HepG2 (cell line): ENCODE results near the gene NAA38. TPM values are rescaled to one million over a fixed set of nuclear protein-coding genes. Genes with fewer than 3 reads are reported as not detected.

Experiments
- AGO2 ChIP-seq: fragments of 200-400 bp; formaldehyde crosslinking; optimal IDR thresholded peaks from 2 replicates; pipeline ENCODE3; 2017; ENCODE audit warnings: mild to moderate bottlenecking, low read depth, low read length, moderate library complexity
- BCLAF1 ChIP-seq: fragments of 450-650 bp; IDR thresholded peaks from 2 replicates; pipeline ENCODE4 v1.6.1; 2017; ENCODE audit warnings: mild to moderate bottlenecking
- ELF3 ChIP-seq: IDR thresholded peaks from 2 replicates; pipeline ENCODE4 v1.6.1; 2016; ENCODE audit warnings: missing genetic modification reagents, missing compliant biosample characterization
- FOXC1 ChIP-seq: sonication (generic); formaldehyde crosslinking; IDR thresholded peaks from 2 replicates; pipeline ENCODE4 v1.8.0; 2022; ENCODE audit warnings: mild to moderate bottlenecking, missing genetic modification reagents, borderline replicate concordance
- HNRNPL ChIP-seq: fragments of 200-400 bp; formaldehyde crosslinking; IDR thresholded peaks from 2 replicates; pipeline ENCODE4 v1.6.1; 2017; ENCODE audit warnings: mild to moderate bottlenecking, low read depth, low read length
- MLLT10 ChIP-seq: sonication (generic); formaldehyde crosslinking; IDR thresholded peaks from 2 replicates; pipeline ENCODE4 v1.4.0; 2020; ENCODE audit warnings: missing genetic modification reagents
- RARA ChIP-seq: IDR thresholded peaks from 2 replicates; pipeline ENCODE4 v1.6.1; 2016; ENCODE audit warnings: missing genetic modification reagents, missing compliant biosample characterization
- SIN3A ChIP-seq: IDR thresholded peaks from 2 replicates; pipeline ENCODE4 v1.6.1; 2011; ENCODE audit warnings: low read depth, mild to moderate bottlenecking, control low read depth, low read length, borderline replicate concordance
- SRSF4 ChIP-seq: fragments of 200-400 bp; formaldehyde crosslinking; IDR thresholded peaks from one replicate; pipeline ENCODE4 v1.6.1; 2018; ENCODE audit warnings: mild to moderate bottlenecking, low read depth, low read length, moderate library complexity; ENCODE audit not compliant: poor library complexity, severe bottlenecking
- ZFP36L1 ChIP-seq: sonication (generic); formaldehyde crosslinking; IDR thresholded peaks from 2 replicates; pipeline ENCODE4 v1.8.0; 2022; ENCODE audit warnings: mild to moderate bottlenecking, missing genetic modification reagents, moderate library complexity
- ZNF280B ChIP-seq: sonication (generic); formaldehyde crosslinking; IDR thresholded peaks from 2 replicates; pipeline ENCODE4 v1.5.0; 2020; ENCODE audit warnings: missing genetic modification reagents, mild to moderate bottlenecking, borderline replicate concordance
- ZNF577 ChIP-seq: sonication (generic); formaldehyde crosslinking; IDR thresholded peaks from 2 replicates; pipeline ENCODE4 v1.4.0; 2020; ENCODE audit warnings: mild to moderate bottlenecking, low read depth, missing genetic modification reagents, borderline replicate concordance
- ZNF619 ChIP-seq: sonication (generic); formaldehyde crosslinking; IDR thresholded peaks from 2 replicates; pipeline ENCODE4 v1.4.0; 2020; ENCODE audit warnings: mild to moderate bottlenecking, missing genetic modification reagents
- polyA plus RNA-seq, 8 experiments: library from polyadenylated mRNA; depleted of rRNA in 3 of 8; stranded (reverse) in 7 of 8; unstranded in 1 of 8; fragments of >200 nt; fragmentation: Illumina TruSeq in 4 of 8; extraction: Trizol in 4 of 8; gene quantifications; 2 replicates each; pipeline versions ENCODE4 v1.2.1 to v1.2.3, GENCODE V29; 2011 to 2016; ENCODE audit warnings: low read depth in 4 of 8, missing spikeins in 1 of 8, mixed read lengths in 1 of 8; ENCODE audit not compliant: insufficient read depth in 1 of 8
- total RNA-seq, 5 experiments: library from RNA; depleted of rRNA; stranded (reverse); fragments of >200 nt; fragmentation: Illumina TruSeq; extraction: Trizol; gene quantifications; 2 replicates each; pipeline ENCODE4 v1.2.3, GENCODE V29; 2016; ENCODE audit warnings: low read depth in 1 of 5
- TF ChIP-seq, protein P1 (sequence below): sonication (generic); formaldehyde crosslinking; IDR thresholded peaks from 2 replicates; pipeline ENCODE4 v1.4.0; 2020; ENCODE audit warnings: mild to moderate bottlenecking, low read depth, missing genetic modification reagents
- TF ChIP-seq, protein P2 (sequence below): sonication (generic); formaldehyde crosslinking; IDR thresholded peaks from 2 replicates; pipeline ENCODE4 v1.4.0; 2020; ENCODE audit warnings: missing genetic modification reagents, mild to moderate bottlenecking, borderline replicate concordance
- TF ChIP-seq, protein P3 (sequence below): sonication (generic); formaldehyde crosslinking; IDR thresholded peaks from 2 replicates; pipeline ENCODE4 v1.4.0; 2020; ENCODE audit warnings: missing genetic modification reagents

The NAA38 gene
- total and polyA plus RNA-seq, 2 of the 13 experiments (the other 11 are each of a cell fraction or from before 2014, with no cell fraction given) = 46.9 to 91.6 TPM

DNA sequence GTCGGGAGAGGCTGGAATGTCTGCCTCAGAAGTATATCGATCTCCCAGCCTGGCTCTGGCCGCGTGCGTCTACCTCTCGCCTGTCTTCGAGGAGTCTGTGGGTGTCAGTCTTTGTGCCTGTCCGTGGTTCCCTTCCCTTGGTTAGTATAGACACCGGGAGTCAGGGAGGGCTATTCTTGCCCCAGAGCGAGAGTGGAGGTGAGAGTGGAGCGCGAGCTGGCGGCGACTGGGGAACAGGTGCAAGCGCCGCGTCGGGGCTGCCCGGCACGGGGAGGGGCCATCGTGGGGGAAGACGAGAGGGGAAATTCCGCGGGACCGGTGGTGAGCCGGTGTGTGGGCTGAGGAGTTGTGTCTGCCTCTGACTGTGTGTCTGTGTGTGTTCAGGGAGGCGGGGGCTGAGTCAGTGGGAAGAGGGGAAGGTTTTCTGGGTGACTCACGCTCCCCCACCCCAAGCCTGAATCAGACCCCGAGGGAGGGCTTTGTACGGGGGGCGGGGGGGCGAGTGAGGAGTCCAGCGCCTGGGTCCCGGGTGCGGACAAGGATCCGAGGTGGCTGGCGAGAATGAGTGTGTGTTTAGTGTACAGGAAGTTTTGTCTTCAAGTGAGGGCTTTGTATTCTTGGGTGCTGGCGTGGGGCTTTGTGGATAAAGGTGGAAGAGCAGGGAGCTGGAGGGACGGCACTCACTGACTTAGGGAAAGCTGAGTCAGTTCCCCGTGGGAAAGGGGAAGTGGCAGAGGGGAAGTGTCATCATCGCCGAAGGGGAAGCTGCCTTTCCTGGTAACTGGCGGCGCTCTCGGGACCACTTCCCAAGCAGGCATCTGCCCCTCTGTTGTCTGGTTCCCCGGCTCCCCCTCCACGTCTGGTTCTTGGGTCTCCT is 14.7 kb downstream of the NAA38 start (continued):
- TF ChIP-seq, protein P1, sequence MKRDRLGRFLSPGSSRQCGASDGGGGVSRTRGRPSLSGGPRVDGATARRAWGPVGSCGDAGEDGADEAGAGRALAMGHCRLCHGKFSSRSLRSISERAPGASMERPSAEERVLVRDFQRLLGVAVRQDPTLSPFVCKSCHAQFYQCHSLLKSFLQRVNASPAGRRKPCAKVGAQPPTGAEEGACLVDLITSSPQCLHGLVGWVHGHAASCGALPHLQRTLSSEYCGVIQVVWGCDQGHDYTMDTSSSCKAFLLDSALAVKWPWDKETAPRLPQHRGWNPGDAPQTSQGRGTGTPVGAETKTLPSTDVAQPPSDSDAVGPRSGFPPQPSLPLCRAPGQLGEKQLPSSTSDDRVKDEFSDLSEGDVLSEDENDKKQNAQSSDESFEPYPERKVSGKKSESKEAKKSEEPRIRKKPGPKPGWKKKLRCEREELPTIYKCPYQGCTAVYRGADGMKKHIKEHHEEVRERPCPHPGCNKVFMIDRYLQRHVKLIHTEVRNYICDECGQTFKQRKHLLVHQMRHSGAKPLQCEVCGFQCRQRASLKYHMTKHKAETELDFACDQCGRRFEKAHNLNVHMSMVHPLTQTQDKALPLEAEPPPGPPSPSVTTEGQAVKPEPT (CRISPR knock-in tag) = no peak
- TF ChIP-seq ZNF619 (CRISPR knock-in tag) (no peak), BCLAF1 (no peak), ELF3 (peak; percentile 50; the same call in 1 of the 2 replicates), SIN3A (peak; percentile 31; the same call in 1 of the 2 replicates), ZNF577 (CRISPR knock-in tag) (no peak), HNRNPL (no peak), FOXC1 (CRISPR knock-in tag) (no peak), ZFP36L1 (0 out of 2 replicates have a peak, but pooled peaks have one; percentile 53), MLLT10 (no peak), AGO2 (peak; percentile 74), RARA (CRISPR knock-in tag) (no peak), SRSF4 (no peak), ZNF280B (CRISPR knock-in tag) (no peak)
- TF ChIP-seq, protein P2, sequence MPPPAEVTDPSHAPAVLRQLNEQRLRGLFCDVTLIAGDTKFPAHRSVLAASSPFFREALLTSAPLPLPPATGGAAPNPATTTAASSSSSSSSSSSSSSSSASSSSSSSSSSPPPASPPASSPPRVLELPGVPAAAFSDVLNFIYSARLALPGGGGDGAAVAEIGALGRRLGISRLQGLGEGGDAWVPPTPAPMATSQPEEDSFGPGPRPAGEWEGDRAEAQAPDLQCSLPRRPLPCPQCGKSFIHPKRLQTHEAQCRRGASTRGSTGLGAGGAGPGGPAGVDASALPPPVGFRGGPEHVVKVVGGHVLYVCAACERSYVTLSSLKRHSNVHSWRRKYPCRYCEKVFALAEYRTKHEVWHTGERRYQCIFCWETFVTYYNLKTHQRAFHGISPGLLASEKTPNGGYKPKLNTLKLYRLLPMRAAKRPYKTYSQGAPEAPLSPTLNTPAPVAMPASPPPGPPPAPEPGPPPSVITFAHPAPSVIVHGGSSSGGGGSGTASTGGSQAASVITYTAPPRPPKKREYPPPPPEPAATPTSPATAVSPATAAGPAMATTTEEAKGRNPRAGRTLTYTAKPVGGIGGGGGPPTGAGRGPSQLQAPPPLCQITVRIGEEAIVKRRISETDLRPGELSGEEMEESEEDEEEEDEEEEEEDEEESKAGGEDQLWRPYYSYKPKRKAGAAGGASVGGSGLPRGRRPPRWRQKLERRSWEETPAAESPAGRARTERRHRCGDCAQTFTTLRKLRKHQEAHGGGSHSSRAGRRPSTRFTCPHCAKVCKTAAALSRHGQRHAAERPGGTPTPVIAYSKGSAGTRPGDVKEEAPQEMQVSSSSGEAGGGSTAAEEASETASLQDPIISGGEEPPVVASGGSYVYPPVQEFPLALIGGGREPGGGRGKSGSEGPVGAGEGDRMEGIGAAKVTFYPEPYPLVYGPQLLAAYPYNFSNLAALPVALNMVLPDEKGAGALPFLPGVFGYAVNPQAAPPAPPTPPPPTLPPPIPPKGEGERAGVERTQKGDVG (CRISPR knock-in tag) = no peak
- TF ChIP-seq, protein P3, sequence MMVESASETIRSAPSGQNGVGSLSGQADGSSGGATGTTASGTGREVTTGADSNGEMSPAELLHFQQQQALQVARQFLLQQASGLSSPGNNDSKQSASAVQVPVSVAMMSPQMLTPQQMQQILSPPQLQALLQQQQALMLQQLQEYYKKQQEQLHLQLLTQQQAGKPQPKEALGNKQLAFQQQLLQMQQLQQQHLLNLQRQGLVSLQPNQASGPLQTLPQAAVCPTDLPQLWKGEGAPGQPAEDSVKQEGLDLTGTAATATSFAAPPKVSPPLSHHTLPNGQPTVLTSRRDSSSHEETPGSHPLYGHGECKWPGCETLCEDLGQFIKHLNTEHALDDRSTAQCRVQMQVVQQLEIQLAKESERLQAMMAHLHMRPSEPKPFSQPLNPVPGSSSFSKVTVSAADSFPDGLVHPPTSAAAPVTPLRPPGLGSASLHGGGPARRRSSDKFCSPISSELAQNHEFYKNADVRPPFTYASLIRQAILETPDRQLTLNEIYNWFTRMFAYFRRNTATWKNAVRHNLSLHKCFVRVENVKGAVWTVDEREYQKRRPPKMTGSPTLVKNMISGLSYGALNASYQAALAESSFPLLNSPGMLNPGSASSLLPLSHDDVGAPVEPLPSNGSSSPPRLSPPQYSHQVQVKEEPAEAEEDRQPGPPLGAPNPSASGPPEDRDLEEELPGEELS (CRISPR knock-in tag) = no peak
